Testis (tissue), 5 donors: ENCODE measurements around the gene KRTAP2-1. TPM values are rescaled to one million over a fixed set of nuclear protein-coding genes. Genes with fewer than 3 reads are reported as not detected.
"Not testable (repeated sequence)": the region's sequence is repeated elsewhere in the genome, so short reads cannot be mapped to it uniquely, and the experiment has no call there.

Experiments
- DNase-seq: peaks from one replicate; pipeline ENCODE4 v3.0.0-alpha.2; 2019
- H3K27ac ChIP-seq, 2 donors: fragments of 200-600 bp; sonication (generic); one replicate each; pipeline ENCODE4 v1.5.1; 2019
- H3K27me3 ChIP-seq: fragments of 200-600 bp; sonication (generic); one replicate; pipeline ENCODE4 v1.5.1; 2019
- H3K36me3 ChIP-seq: fragments of 200-600 bp; sonication (generic); one replicate; pipeline ENCODE4 v1.5.1; 2017; ENCODE audit warnings: low read depth; ENCODE audit errors: missing control alignments
- H3K4me1 ChIP-seq: fragments of 200-600 bp; sonication (generic); one replicate; pipeline ENCODE4 v1.5.1; 2019
- H3K4me3 ChIP-seq, 2 donors: fragments of 200-600 bp; sonication (generic); one replicate each; pipeline ENCODE4 v1.5.1; 2017 to 2019
- H3K9me3 ChIP-seq: fragments of 200-600 bp; sonication (generic); one replicate; pipeline ENCODE4 v1.5.1; 2017
- CTCF ChIP-seq, 3 experiments: fragments of 450-650 bp in 2 of 3; fragments of 200-600 bp in 1 of 3; sonication (generic) in 1 of 3; IDR thresholded peaks; one replicate each; pipeline ENCODE4 v1.5.1; 2016 to 2019; ENCODE audit warnings: antibody characterized with exemption in 3 of 3, mild to moderate bottlenecking in 2 of 3, moderate library complexity in 1 of 3
- POLR2A ChIP-seq: fragments of 450-650 bp; IDR thresholded peaks from one replicate; pipeline ENCODE4 v1.6.1; 2017; ENCODE audit warnings: antibody characterized with exemption, mild to moderate bottlenecking, moderate library complexity
- WGBS, 2 donors: methylation state at CpG; one replicate each; pipeline ENCODE4 v1.1.5; 2018; 5-methylcytosine and 5-hydroxymethylcytosine counted together
- intact Hi-C: fragments of 100-400 bp; cut with DNase I; formaldehyde crosslinking; loops from one replicate; pipeline ENCODE4 v1.15.1; 2023; ENCODE audit warnings: low total_unique reads
- long read RNA-seq, 2 donors: transcript quantifications; one replicate each; lab custom pipeline, GENCODE V29; 2026
- polyA plus RNA-seq: library from polyadenylated mRNA; stranded (reverse); fragments of 350-450 nt; fragmentation: Illumina TruSeq; extraction: RNeasy Lipid Tissue Mini Kit (QIAGEN cat#74804); gene quantifications from one replicate; pipeline ENCODE4 v1.2.3, GENCODE V29; 2014; ENCODE audit warnings: low read depth, low replicate concordance; ENCODE audit not compliant: insufficient read depth
- total RNA-seq, 2 donors: library from RNA; depleted of rRNA; stranded (reverse); fragments of >200 nt; gene quantifications; one replicate each; pipeline ENCODE4 v1.2.3, GENCODE V29; 2016

The KRTAP2-1 gene, protein sequence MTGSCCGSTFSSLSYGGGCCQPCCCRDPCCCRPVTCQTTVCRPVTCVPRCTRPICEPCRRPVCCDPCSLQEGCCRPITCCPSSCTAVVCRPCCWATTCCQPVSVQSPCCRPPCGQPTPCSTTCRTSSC
- total RNA-seq (not detected), polyA plus RNA-seq (not detected)
- long read RNA-seq, donor 1, result 0 reads
- long read RNA-seq, donor 2, result 0 reads

- intact Hi-C loops, H3K36me3 ChIP-seq, H3K4me1 ChIP-seq, H3K4me3 ChIP-seq, H3K27ac ChIP-seq, H3K9me3 ChIP-seq, H3K27me3 ChIP-seq, DNase-seq: not testable (repeated sequence)
- WGBS, 2 donors, result 41 to 63% methylated on average over 7 to 11 of the region's 33 CpGs
These were observed at the start of gene KRTAP2-1 for GRCh38 chr17:41046735-41047465. Gene KRTAP2-1, minus strand, starts transcription at chr17:41047316. Its CDS starts 49 bp downstream, at chr17:41047267.

- 89 to 91% methylated on average over 7 of the region's 7 CpGs for WGBS, 2 donors
- H3K27me3 ChIP-seq, result no peaks in the 10 kb centered on the region
- no peaks in the 10 kb centered on the region for H3K4me1 ChIP-seq
- no peak overlapping the region for H3K27ac ChIP-seq
- no peaks in the 10 kb centered on the region for H3K9me3 ChIP-seq
- no peaks in the 10 kb centered on the region for H3K36me3 ChIP-seq
- no peak for TF ChIP-seq CTCF (IDR thresholded peaks at IDR 0.05)
- TF ChIP-seq POLR2A, result no peak
- H3K4me3 ChIP-seq, result no peak overlapping the region
- intact Hi-C loops, result no loop called here
- DNase-seq, result no peak
These were observed 48.9 kb upstream of the KRTAP2-1 start for GRCh38 chr17:41096055-41096454.

DNA sequence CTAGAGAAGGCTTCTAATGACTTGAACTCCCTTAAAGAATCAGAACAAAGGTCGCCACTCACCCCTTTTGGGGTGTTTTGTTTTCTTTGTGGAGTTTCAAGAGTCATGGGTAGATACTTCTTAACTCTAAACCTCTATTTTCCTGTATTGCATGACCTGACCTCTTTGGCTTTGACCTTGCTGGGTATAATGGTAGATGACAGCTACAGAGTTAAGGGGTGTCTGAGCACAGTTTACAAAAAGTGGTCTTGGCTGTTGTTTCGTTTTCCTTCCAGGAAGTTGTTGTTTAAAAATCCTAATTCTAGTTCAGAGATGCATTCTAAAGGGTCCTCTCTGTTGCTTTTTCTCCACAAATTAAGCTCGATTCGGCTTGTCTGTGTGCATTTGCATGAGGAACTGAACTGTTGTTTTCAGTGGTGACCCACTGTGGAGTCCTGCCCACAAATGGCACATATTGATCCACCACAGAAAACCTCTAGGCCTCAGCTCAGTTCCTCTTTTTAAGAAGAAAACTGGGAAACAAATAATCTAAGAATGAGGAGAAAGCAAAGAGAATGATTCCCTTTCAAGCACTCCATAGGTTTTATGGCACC, 41.7 kb upstream of the KRTAP2-1 start:
- not testable (repeated sequence) for H3K9me3 ChIP-seq
- 62 to 75% methylated on average over 4 of the region's 4 CpGs for WGBS, 2 donors

DNA sequence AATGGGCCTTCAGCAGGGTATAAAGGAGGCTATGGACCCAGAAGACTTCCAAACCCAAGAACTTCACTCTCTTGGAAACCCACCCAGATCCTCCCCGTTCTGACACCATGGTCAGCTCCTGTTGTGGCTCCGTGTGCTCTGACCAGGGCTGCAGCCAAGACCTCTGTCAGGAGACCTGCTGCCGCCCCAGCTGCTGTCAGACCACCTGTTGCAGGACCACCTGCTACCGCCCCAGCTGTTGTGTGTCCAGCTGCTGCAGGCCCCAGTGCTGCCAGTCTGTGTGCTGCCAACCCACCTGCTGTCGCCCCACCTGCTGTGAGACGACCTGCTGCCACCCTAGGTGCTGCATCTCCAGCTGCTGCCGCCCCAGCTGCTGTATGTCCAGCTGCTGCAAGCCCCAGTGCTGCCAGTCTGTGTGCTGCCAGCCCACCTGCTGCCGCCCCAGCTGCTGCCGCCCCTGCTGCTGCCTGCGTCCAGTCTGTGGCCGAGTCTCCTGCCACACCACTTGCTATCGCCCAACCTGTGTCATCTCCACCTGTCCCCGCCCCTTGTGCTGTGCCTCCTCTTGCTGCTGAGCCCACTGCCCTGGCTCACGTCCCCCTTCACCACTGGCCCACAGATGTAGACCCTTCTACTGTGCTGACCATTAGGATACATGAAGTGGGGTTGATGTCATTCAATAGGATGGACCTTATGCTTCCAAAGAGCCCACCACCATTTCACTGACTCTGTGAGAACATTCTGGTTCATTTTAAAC, 37.2 kb upstream of the KRTAP2-1 start, which contains the start of gene KRTAP4-7:
TSS of gene KRTAP4-7 (plus strand) at position 51 of the 757 bp plus-strand sequence. CDS start at position 108, 57 bp downstream.
- intact Hi-C loops, H3K27me3 ChIP-seq, H3K4me3 ChIP-seq, DNase-seq, H3K36me3 ChIP-seq, H3K9me3 ChIP-seq, H3K27ac ChIP-seq, H3K4me1 ChIP-seq: not testable (repeated sequence)
- 73 to 83% methylated on average over 5 to 11 of the region's 14 CpGs for WGBS, 2 donors

More for the DNA sequence above, 41.7 kb upstream of the KRTAP2-1 start:
- DNase-seq, H3K27me3 ChIP-seq, intact Hi-C loops, H3K4me3 ChIP-seq, H3K27ac ChIP-seq, H3K36me3 ChIP-seq, H3K4me1 ChIP-seq: not testable (repeated sequence)

DNA sequence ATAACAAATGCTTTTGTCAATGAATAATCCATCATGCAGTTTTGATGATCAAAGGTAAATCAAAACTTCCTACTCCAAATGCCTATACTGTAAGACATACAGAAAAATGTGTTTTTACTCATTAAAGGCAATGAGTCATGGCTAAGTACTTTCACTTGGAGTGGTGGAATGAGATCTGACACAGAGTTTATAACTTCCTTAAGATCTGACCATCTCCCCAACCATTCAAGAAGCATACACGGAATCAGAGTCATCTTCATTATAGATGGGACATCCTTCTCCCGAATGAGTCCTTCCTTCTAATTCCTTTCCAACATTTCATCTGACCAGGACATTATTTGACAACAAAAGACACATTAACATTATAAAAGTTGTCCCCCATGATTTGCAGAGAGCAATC, 36.3 kb upstream of the KRTAP2-1 start:
- H3K9me3 ChIP-seq, H3K27ac ChIP-seq, H3K4me1 ChIP-seq, H3K36me3 ChIP-seq, H3K4me3 ChIP-seq, H3K27me3 ChIP-seq, DNase-seq, intact Hi-C loops: not testable (repeated sequence)
- WGBS, 2 donors, result 76 to 78% methylated on average over 2 of the region's 2 CpGs

- no peaks in the 10 kb centered on the region for H3K9me3 ChIP-seq
- H3K36me3 ChIP-seq, result no peaks in the 10 kb centered on the region
- no peaks in the 10 kb centered on the region for H3K27me3 ChIP-seq
- no peaks in the 10 kb centered on the region for H3K4me1 ChIP-seq
- intact Hi-C loops, result no loop called here
- WGBS, 2 donors, result 49 to 61% methylated on average over 4 of the region's 4 CpGs
- no peak for TF ChIP-seq POLR2A
- no peak for TF ChIP-seq CTCF (IDR thresholded peaks at IDR 0.05)
- H3K27ac ChIP-seq, result no peak overlapping the region
- no peak overlapping the region for H3K4me3 ChIP-seq
- DNase-seq, result no peak
These were observed 35.5 kb upstream of the KRTAP2-1 start for GRCh38 chr17:41082626-41083025.
